Adrenal gland (tissue), 5 donors: ENCODE data around the gene RAN.

Experiments used
- POLR2A ChIP-seq, 2 donors: fragments of 450-650 bp; IDR thresholded peaks; one replicate each; pipeline ENCODE4 v1.6.1; 2017; ENCODE audit warnings: antibody characterized with exemption in 2 of 2, mild to moderate bottlenecking in 2 of 2, moderate library complexity in 1 of 2
- TF ChIP-seq, protein P1 (sequence below), 6 experiments: fragments of 450-650 bp in 4 of 6; fragments of 200-600 bp in 2 of 6; sonication (generic) in 1 of 6; IDR thresholded peaks; 1 replicate in 5 of 6; 2 replicates in 1 of 6; pipeline versions ENCODE4 v1.5.1 to v1.8.0; 2016 to 2021; ENCODE audit warnings: antibody characterized with exemption in 6 of 6, mild to moderate bottlenecking in 2 of 6, moderate library complexity in 1 of 6
- donor health status: DM: no; HTN: no; CAD: no.

DNA sequence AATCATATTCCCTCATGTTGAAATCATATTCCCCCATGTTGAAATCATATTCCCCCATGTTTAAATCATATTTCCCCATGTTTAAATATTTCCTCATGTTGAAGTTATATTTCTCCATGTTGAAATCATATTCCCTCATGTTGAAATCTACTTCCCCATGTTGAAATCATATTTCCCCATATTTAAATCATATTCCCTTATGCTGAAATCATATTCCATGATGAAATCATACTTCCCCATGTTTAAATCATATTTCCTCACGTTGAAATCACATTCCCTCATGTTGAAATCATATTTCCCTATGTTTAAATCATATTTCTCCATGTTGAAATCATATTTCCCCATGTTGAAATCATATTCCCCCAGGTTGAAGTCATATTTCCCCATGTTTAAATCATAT, 47.2 kb downstream of the RAN start:
- TF ChIP-seq, protein P1, sequence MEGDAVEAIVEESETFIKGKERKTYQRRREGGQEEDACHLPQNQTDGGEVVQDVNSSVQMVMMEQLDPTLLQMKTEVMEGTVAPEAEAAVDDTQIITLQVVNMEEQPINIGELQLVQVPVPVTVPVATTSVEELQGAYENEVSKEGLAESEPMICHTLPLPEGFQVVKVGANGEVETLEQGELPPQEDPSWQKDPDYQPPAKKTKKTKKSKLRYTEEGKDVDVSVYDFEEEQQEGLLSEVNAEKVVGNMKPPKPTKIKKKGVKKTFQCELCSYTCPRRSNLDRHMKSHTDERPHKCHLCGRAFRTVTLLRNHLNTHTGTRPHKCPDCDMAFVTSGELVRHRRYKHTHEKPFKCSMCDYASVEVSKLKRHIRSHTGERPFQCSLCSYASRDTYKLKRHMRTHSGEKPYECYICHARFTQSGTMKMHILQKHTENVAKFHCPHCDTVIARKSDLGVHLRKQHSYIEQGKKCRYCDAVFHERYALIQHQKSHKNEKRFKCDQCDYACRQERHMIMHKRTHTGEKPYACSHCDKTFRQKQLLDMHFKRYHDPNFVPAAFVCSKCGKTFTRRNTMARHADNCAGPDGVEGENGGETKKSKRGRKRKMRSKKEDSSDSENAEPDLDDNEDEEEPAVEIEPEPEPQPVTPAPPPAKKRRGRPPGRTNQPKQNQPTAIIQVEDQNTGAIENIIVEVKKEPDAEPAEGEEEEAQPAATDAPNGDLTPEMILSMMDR (IDR thresholded peaks at IDR 0.05): no peak
- no peak for TF ChIP-seq POLR2A (IDR thresholded peaks at IDR 0.05)
